Measurements from ENCODE around the gene HGS.

DNA sequence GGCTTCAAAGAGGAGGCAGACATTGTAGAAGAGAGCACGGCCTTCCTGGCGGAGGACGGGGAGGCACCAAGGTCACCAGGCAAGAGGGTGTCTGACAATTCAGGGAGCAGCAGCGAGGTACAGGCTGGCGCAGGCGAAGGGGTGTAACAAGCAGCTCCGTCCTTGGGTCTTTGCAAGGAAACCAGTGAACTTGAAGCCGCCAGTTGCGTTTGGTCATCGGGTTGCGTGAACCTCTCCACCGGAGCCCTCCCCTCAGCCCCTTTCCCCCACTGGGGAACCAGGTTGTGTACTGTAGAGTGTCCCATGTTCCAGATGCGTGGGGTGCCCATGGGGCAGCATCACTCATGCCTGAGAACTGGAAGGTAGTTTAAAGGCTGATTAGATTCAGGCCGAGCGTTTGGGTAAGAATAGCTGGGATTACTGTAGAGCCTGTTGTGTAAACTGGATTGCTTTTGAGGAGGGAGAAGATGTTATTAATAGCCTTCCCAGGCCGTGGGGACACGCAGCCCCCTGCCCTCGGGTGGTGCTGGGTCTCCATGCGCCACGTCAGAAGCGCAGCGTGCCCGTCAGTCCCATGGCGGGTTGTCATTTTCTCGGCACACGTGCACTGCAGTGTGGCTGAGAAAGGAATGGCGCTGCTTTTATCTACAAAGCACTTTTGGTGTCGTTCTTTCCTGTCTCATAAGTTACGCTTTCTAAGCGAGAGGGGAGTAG, 21.9 kb downstream of the HGS start:
- TF ChIP-seq, protein P1, sequence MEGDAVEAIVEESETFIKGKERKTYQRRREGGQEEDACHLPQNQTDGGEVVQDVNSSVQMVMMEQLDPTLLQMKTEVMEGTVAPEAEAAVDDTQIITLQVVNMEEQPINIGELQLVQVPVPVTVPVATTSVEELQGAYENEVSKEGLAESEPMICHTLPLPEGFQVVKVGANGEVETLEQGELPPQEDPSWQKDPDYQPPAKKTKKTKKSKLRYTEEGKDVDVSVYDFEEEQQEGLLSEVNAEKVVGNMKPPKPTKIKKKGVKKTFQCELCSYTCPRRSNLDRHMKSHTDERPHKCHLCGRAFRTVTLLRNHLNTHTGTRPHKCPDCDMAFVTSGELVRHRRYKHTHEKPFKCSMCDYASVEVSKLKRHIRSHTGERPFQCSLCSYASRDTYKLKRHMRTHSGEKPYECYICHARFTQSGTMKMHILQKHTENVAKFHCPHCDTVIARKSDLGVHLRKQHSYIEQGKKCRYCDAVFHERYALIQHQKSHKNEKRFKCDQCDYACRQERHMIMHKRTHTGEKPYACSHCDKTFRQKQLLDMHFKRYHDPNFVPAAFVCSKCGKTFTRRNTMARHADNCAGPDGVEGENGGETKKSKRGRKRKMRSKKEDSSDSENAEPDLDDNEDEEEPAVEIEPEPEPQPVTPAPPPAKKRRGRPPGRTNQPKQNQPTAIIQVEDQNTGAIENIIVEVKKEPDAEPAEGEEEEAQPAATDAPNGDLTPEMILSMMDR (conservative IDR thresholded peaks at IDR 0.05; ENCODE audit: low read depth, low read length): no peak
- no peak for TF ChIP-seq EZH2 (IDR thresholded peaks at IDR 0.05; ENCODE audit: borderline replicate concordance, low read depth, low read length, poor library complexity, severe bottlenecking)

All from A673 (cell line).